HG02642 (cell line): ENCODE data around the gene FANCC.
"Not testable (repeated sequence)": the region's sequence is repeated elsewhere in the genome, so short reads cannot be mapped to it uniquely, and the experiment has no call there.

Source experiments
- ATAC-seq: cut with Tn5 transposase; IDR thresholded peaks from one replicate; pipeline ENCODE4 v1.9.1; 2021; ENCODE audit warnings: mild to moderate bottlenecking; ENCODE audit not compliant: unreplicated experiment, poor library complexity

The FANCC gene

GRCh38 chr9:95330720-95331404 lies 13.4 kb upstream of the FANCC start:
- ATAC-seq, result no peak

DNA sequence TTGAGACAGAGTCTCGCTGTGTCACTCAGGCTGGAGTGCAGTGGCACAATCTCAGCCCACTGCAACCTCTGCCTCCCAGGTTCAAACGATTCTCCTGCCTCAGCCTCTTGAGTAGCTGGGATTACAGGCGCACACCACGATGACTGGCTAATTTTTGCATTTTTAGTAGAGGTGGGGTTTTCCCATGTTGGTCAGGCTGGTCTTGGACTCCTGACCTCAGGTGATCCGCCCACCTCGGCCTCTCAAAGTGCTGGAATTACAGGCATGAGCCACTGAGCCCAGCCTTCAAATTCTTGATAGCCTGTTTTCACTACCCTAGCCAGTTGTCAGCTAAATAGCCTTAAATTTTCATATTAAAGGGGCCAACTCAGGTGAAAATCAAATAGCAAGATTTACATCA lies 11.6 kb upstream of the FANCC start:
- ATAC-seq, result not testable (repeated sequence)

DNA sequence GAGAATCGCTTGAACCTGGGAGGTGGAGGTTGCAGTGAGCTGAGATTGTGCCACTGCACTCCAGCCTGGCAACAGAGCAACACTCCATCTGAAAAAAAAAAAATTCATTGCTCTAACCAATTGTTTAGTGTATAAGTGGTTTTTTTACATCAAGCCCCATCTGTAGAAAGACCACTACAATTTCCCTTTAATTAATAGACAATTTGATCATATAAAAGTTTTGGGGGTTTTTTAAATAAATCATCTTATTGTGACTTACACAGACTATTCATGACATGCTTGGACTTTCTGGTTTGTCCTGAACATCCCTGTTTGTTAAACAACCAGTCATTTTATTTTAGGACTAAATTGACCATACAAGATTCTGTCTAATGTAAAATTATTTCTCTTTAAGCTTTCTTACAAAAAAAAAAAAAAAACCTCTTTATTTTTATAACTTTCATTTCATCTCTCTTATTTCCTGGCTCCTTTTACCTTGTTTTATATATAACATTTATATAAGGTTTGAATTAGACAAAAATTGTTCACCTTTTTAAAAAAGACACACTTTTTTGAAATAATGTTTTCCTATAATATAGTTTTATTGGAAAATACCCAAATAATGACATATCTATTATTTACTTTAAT lies 9.8 kb upstream of the FANCC start:
- ATAC-seq, result no peak

- no peak for ATAC-seq
Measured at GRCh38 chr9:95325221-95325620, 7.7 kb upstream of the FANCC start.

GRCh38 chr9:95317893-95318211 lies 343 bp upstream of the FANCC start:
- no peak for ATAC-seq

GRCh38 chr9:95316794-95317118 lies 753 bp downstream of the FANCC start:
- ATAC-seq, result peak; percentile 53

- no peak for ATAC-seq
Measured at GRCh38 chr9:95316274-95316673, 1.2 kb downstream of the FANCC start.

DNA sequence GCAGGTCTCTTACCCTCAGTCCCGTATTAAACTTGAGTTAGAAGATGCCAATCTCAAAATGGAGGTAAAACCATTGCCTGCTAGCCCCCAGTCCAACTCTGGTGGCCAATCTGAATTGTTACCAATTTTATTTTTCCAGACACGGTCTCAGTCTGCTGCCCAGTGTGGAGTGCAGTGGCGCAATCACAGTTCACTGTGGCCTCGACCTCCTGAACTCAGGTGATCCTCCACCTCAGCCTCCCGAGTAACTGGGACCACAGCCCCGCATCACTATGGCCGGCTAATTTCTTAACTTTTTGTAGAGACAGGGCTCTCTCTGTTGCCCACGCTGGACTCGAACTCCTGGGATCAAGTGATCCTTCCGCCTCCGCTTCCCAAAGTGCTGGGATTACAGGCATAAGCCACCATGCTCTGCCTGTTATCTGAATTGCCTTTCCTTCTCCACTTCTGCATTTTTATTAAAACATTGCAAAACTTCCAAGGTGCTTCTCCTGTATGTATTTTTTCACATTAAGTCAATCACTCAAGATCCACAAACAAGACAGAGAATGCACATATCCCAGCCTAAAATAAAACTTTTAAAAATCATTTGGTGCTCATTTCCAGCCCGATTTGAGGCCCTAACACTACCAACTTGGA lies 2.3 kb downstream of the FANCC start:
- ATAC-seq, result no peak

DNA sequence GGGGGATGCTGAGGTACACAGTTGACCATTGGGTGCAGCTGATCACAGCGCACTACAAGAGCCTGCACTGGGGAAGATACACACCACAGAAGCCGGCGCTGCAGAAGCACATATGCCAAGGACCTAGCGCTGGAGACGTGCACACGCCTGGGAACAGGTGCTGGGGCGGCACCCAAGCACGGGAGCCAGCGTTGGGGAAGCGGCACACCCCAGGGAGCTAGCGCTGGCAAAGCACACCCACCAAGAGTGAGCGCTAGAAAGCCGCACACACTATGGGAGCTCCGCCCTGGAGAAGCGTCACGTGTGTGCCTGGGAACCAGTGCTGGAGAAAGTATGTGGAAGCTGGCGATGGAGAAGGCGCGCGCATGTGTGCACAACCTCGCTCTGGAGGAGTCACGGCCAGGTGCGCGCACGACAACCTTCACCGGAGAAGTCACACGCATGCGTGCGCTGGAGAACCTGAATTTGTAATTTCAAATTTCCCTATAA lies 4.5 kb downstream of the FANCC start:
- ATAC-seq, result no peak

- ATAC-seq, result no peak
Measured at GRCh38 chr9:95311961-95312360, 5.5 kb downstream of the FANCC start.

DNA sequence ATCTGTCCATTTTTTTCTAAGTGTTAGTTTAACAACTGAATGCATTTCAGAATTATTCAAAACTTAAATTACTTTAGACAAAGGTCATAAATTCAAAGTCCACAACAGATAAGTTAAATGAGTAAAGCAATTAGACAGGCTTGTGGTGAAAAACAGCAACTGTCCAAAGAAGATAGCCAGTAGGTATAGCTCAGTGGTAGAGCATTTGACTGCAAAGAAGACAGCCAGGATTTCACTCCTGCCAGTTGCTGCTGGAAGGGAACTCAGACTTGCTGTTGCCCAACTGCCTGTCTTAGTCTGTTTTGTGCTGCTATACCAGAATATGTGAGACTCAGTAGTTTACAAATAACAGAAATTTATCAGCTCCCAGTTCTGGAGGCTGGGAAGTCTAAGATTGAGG lies 10.0 kb downstream of the FANCC start:
- ATAC-seq, result no peak

DNA sequence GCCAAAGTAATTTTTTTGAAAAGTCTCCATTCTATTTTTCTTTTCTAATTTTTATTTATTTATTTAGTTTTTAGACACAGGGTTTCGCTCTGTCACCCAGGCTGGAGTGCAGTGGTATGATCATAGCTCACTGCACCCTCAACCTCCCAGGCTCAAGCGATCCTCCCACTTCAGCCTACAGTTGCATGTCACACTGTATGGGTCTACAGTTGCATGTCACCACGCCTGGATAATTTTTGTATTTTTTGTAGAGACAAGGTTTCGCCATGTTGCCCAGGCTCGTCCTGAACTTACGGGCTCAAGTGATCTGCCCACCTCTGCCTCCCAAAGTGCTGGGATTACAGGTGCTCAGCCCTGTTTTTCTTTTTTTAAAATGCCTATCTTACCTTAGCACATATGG lies 10.7 kb downstream of the FANCC start:
- ATAC-seq, result no peak

- no peak for ATAC-seq
Measured at GRCh38 chr9:95305770-95306492, 11.6 kb downstream of the FANCC start.

DNA sequence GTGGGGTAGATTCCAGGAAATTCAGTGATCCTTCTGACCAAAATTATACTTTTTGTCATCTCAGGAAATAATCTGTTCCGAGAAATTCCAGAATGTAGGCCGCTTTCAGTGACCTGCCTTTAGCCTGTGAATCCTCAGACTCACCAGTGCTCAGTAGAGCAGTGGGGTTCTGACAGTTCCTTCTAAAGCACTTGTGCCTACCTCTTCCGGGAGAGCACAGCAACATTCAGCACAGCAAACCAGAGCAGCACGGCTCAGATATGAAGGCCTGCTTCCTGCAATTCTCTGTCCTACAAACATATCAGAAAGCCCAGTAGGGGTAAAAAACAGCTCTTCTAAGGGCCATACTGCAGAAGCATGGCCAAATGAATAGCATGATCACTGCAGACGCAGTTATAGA lies 15.0 kb downstream of the FANCC start:
- ATAC-seq, result no peak

- ATAC-seq, result no peak
Measured at GRCh38 chr9:95297760-95298159, 19.7 kb downstream of the FANCC start.

DNA sequence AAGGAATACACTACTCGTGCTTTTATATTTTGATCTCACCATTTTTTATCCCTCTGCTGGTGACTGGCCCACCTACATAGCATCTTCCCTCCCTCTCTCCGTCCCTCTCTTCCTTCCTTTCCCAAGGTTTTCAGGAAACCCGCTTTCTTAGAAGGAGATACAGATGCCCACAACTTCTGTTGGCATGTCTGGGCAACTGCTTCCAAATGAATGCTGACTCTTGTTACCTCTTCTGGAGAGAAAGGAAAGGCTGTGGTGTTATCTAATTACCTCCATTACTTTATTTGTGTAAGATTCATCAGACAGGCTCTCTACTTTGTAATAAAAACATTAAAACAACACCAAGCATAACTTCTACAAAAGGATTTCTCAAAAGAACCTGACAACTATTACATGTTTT lies 20.2 kb downstream of the FANCC start:
- no peak for ATAC-seq

GRCh38 chr9:95296761-95297160 lies 20.7 kb downstream of the FANCC start:
- no peak for ATAC-seq

GRCh38 chr9:95293296-95293695 lies 24.2 kb downstream of the FANCC start:
- not testable (repeated sequence) for ATAC-seq

- no peak for ATAC-seq
Measured at GRCh38 chr9:95292226-95292625, 25.3 kb downstream of the FANCC start.

DNA sequence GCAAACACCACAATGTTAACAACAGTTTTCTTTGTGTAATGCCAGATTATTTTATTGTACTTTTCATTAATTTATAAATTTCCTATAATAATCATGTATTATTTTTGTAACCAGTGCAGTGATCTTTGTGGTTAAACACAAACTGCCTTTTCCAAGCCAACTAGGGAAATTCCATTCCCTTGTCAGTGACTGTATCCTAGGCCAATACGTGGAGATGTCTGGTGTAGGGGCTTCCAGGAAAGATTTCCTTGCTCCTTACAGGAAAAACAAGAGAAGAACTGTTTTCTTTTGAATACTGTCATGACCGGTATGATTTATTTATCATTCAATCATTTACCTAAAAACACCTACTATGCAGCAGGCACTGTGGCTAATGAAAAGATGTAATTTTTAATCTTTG lies 31.4 kb downstream of the FANCC start:
- no peak for ATAC-seq

DNA sequence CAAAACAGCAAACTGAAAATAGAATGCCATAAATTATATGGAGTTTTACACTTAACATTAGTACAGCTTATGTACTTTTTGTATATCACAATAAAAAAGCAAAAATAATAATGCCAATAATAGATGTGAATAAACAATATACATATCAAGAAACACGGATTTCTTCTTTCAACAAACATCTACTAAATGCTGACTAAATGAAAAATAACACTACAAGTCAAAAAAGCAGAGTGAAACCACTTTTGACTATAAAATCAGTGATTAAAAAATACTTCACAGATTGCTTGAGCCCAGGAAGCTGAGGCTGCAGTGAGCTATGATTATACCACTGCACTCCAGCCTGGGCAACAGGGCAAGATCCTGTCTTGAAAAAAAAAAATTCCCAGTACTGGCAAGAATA lies 32.2 kb downstream of the FANCC start:
- no peak for ATAC-seq
